ENCODE results near the gene MAN2B2. TPM values are rescaled to one million over a fixed set of nuclear protein-coding genes. Genes with fewer than 3 reads are reported as not detected.
A peak's percentile ranks its signal among the peaks of the same experiment; 100 is the strongest.

Gene MAN2B2
- total and polyA plus RNA-seq, 2 of the 4 experiments (the other 2 are of a cell fraction), result 13.4 to 34.1 TPM

DNA sequence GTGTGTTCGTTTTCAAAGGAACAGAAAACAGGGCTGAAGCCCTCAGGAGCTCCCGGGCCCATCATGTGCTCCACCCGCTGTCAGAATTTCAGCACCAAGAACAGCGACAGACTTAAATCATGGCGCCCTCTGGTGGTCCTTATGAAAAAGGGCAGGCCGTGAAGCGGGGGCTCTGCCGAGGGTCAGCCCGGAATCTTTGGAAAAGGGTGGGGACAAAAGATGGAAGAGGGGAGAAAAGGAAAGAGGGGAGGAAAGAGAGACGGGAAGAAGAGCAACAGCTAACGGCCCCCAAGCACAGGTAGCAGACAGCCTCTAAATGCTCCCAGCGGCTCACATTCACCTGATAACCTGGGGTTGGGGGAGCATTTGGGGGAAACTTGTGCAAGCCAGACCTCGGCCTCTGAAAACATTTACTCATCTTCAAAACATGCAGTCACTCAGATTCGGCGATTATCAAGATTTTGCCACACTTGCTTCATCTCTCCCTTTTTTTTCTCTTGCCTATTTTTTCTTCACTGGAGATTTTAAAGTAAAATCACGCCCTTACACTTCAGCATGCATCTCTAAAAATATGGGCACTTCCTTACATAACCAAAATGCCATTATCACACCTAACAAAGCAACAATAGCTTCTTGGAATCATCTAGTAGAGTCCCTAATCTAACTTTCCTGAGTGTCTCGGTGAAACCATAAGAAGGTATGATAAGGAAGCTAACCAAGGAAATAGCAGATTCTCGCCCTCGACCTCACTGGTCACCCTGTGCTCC lies 28.1 kb upstream of the MAN2B2 start (continued):
- TF ChIP-seq CEBPB (IDR thresholded peaks at IDR 0.05; ENCODE audit: low read depth, low read length) (no peak), RCOR1 (IDR thresholded peaks at IDR 0.05; ENCODE audit: insufficient replicate concordance, low read length) (peak; percentile 64)

DNA sequence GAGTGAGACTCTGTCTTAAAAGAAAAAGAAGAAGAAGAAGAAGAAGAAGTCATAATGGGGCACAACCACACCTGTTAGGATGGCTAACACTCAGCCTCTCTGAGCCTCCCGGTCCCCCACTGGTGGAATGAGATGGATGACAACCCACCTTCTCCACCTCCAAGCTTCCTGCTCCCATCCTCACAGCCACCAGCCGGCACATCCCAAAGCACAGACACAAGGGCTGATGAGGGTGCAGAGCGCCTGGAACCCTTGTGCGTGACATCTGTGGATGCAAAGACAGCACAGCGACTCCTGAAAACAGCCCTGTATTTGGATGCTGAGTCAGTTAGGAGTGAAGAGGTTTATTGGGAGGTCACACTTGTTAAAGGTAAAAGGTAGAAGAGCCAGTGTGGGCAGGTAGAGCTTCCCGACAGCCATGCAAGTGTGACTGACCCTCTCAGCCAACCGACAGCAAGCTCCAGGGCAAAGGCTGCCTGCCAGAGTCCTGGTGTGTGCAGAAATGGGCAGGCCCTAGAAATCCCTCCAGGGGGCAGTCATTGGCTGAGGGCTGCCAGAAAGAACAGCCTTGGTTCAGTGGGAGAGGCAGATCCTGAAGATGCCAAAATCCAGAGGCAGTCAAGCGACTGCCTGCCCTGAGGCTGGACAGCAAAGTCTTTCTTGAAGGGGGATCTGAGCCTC lies 26.6 kb upstream of the MAN2B2 start:
- Histone ChIP-seq H3K4me3 (ENCODE audit: insufficient read depth, low read depth, low read length) (no peak overlapping the region), H3K14ac (replicated peaks; ENCODE audit: low read depth, low read length) (no peak overlapping the region), H2BK120ac (ENCODE audit: low read depth, low read length) (no peak overlapping the region), H3K18ac (ENCODE audit: low read depth, low read length) (no peak overlapping the region), H3K79me1 (ENCODE audit: low read depth in 1 of 2, low read length in 2 of 2) (no peaks in the 10 kb centered on the region), H4K91ac (ENCODE audit: insufficient read depth, low read depth, low read length) (no peak overlapping the region), H4K20me1 (ENCODE audit: insufficient read depth, low read length) (no peaks in the 10 kb centered on the region), H3K4me2 (ENCODE audit: low read depth, low read length) (no peak overlapping the region), H3K9me3 (ENCODE audit: control insufficient read depth, insufficient read depth, low read length) (peaks cover 3% of the 10 kb centered on the region), H4K5ac (ENCODE audit: low read depth, low read length) (no peak overlapping the region), H4K8ac (ENCODE audit: low read depth in 2 of 2, low read length in 2 of 2) (no peak overlapping the region), H3K36me3 (ENCODE audit: control insufficient read depth, insufficient read depth, low read length) (no peaks in the 10 kb centered on the region), H2AK9ac (replicated peaks; ENCODE audit: low read depth, low read length, poor library complexity) (no peak overlapping the region), H3K27ac (ENCODE audit: insufficient read depth, low read length) (no peak overlapping the region), H3K23ac (ENCODE audit: low read depth, low read length) (no peak overlapping the region), H2AK5ac (ENCODE audit: low read depth, low read length) (no peak overlapping the region), H3K9ac (ENCODE audit: low read depth, low read length) (no peak overlapping the region), H3K27me3 (ENCODE audit: control insufficient read depth, insufficient read depth, low read length) (peaks cover 3% of the 10 kb centered on the region), H2AFZ (replicated peaks; ENCODE audit: low read length, poor library complexity) (no peak overlapping the region), H2BK15ac (ENCODE audit: low read depth, low read length) (no peak overlapping the region), H2BK5ac (ENCODE audit: low read depth, low read length, poor library complexity, severe bottlenecking) (no peak overlapping the region), H2BK20ac (ENCODE audit: low read depth, low read length) (no peak overlapping the region), H3K4me1 (ENCODE audit: control insufficient read depth, insufficient read depth, low read length) (no peaks in the 10 kb centered on the region), H3K56ac (ENCODE audit: extremely low read depth, insufficient read depth, low read length) (no peak overlapping the region), H3K9me1 (ENCODE audit: insufficient read depth, low read length) (no peaks in the 10 kb centered on the region), H3K4ac (ENCODE audit: low read depth, low read length) (no peak overlapping the region)
- in situ Hi-C loops (cut with MboI; ENCODE audit: low sequenced_read_pairs), result loop anchor here (10.0 kb wide), 1 partner anchor 294 kb away; no protein-coding TSS in a partner anchor
- ATAC-seq (ENCODE audit: low read depth) (peak; percentile 85), DNase-seq (peak; percentile 22)
- 86% methylated on average over 3 of the region's 8 CpGs; no CpG with 5 or more reads in 1 of the 2 experiments for WGBS, 2 experiments (ENCODE audit: extremely low coverage in 2 of 2, insufficient read length in 1 of 2)
- ChIA-PET CTCF (no interaction called here), POLR2A (ENCODE audit: unreplicated experiment) (no interaction called here)
- dilution Hi-C loops (cut with HindIII; ENCODE audit: low sequenced_read_pairs, unreplicated experiment), result no loop called here
- no TSS peak for BruUV-seq (replicated peaks)
- intact Hi-C loops (cut with micrococcal nuclease), result no loop called here
- no peak for TF ChIP-seq MAZ (IDR thresholded peaks at IDR 0.05; ENCODE audit: borderline replicate concordance, low read depth, low read length)
- TF ChIP-seq RAD21 (IDR thresholded peaks at IDR 0.05; ENCODE audit: low read length), result peak; percentile 43
- TF ChIP-seq CHD1 (IDR thresholded peaks at IDR 0.05; ENCODE audit: low read depth, low read length), result no peak
- no peak for TF ChIP-seq RCOR1 (IDR thresholded peaks at IDR 0.05; ENCODE audit: insufficient replicate concordance, low read length)
- TF ChIP-seq CEBPB (IDR thresholded peaks at IDR 0.05; ENCODE audit: low read depth, low read length), result no peak
- TF ChIP-seq SMC3 (IDR thresholded peaks at IDR 0.05; ENCODE audit: low read depth, low read length), result peak; percentile 29; the same call in 1 of the 2 replicates
- TF ChIP-seq NFE2L2 (IDR thresholded peaks at IDR 0.05; ENCODE audit: low read depth, low read length), result no peak
- TF ChIP-seq, protein P1, sequence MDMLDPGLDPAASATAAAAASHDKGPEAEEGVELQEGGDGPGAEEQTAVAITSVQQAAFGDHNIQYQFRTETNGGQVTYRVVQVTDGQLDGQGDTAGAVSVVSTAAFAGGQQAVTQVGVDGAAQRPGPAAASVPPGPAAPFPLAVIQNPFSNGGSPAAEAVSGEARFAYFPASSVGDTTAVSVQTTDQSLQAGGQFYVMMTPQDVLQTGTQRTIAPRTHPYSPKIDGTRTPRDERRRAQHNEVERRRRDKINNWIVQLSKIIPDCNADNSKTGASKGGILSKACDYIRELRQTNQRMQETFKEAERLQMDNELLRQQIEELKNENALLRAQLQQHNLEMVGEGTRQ (IDR thresholded peaks at IDR 0.05; ENCODE audit: low read depth, low read length), result no peak
- TF ChIP-seq BHLHE40 (IDR thresholded peaks at IDR 0.05; ENCODE audit: low read depth, low read length), result no peak
- TF ChIP-seq FOS (IDR thresholded peaks at IDR 0.05; ENCODE audit: low read depth, low read length), result no peak
- TF ChIP-seq POLR2A (IDR thresholded peaks at IDR 0.05; ENCODE audit: low read depth, low read length), result no peak
- TF ChIP-seq, protein P2, sequence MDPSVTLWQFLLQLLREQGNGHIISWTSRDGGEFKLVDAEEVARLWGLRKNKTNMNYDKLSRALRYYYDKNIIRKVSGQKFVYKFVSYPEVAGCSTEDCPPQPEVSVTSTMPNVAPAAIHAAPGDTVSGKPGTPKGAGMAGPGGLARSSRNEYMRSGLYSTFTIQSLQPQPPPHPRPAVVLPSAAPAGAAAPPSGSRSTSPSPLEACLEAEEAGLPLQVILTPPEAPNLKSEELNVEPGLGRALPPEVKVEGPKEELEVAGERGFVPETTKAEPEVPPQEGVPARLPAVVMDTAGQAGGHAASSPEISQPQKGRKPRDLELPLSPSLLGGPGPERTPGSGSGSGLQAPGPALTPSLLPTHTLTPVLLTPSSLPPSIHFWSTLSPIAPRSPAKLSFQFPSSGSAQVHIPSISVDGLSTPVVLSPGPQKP (IDR thresholded peaks at IDR 0.05; ENCODE audit: borderline replicate concordance, low read depth, low read length), result no peak

Measured in IMR-90 (cell line).